ENCODE data around the gene RNF39. TPM values are rescaled to one million over a fixed set of nuclear protein-coding genes. Genes with fewer than 3 reads are reported as not detected.

Gene RNF39
- total RNA-seq, 1 experiment from 2014 or later, result 7.3 TPM

DNA sequence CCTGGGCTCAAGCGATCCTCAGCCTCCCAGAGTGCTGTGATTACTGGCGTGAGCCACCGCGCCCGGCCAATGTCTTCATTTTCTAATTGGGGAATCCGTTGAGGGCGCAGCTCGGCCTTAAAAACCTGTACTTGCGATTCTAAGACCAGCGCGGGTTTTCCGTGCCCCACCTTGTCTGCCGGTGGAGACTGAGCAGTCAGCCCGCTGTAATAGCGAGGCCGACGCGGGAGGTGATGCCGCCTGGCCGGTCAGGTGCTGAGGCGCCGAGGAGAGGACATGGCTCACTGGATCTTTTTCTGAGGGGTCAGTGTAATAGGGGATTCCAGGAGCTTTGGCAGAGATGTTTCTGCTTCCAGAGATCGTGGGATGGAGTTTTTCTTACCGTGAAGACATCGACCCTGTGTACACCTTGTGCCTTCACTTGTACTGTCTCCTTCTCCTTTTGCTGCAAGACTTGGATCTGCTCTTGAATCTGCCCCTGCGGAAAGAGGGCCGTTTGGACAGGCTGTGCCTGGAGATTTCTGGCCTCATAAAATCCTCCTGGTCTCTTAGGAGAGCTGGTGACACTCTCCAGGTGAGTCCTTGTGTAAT, 35.8 kb upstream of the RNF39 start:
- Histone ChIP-seq H3K4me1 (replicated peaks; ENCODE audit: insufficient read depth) (peaks cover 77% of the 10 kb centered on the region), H3K4me3 (peak overlapping the region; percentile 61), H3K79me2 (ENCODE audit: low read depth) (peaks cover 51% of the 10 kb centered on the region), H3K27ac (peak overlapping the region; percentile 86), H2AFZ (peak overlapping the region; percentile 24; the same call in 1 of the 2 replicates), H3K27me3 (ENCODE audit: insufficient read depth, low read depth) (no peaks in the 10 kb centered on the region), H4K20me1 (ENCODE audit: insufficient read depth) (no peaks in the 10 kb centered on the region), H3K9me3 (ENCODE audit: insufficient read depth, low read depth) (no peaks in the 10 kb centered on the region), H3K36me3 (ENCODE audit: low read depth) (peaks cover 7% of the 10 kb centered on the region), H3K9me2 (ENCODE audit: insufficient read depth) (no peaks in the 10 kb centered on the region), H3K4me2 (peak overlapping the region; percentile 71), H3F3A (ENCODE audit: insufficient read depth, low read depth) (peaks cover 37% of the 10 kb centered on the region)
- TF ChIP-seq, protein P1, sequence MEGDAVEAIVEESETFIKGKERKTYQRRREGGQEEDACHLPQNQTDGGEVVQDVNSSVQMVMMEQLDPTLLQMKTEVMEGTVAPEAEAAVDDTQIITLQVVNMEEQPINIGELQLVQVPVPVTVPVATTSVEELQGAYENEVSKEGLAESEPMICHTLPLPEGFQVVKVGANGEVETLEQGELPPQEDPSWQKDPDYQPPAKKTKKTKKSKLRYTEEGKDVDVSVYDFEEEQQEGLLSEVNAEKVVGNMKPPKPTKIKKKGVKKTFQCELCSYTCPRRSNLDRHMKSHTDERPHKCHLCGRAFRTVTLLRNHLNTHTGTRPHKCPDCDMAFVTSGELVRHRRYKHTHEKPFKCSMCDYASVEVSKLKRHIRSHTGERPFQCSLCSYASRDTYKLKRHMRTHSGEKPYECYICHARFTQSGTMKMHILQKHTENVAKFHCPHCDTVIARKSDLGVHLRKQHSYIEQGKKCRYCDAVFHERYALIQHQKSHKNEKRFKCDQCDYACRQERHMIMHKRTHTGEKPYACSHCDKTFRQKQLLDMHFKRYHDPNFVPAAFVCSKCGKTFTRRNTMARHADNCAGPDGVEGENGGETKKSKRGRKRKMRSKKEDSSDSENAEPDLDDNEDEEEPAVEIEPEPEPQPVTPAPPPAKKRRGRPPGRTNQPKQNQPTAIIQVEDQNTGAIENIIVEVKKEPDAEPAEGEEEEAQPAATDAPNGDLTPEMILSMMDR (conservative IDR thresholded peaks at IDR 0.05), result no peak
- no peak for TF ChIP-seq EZH2 (IDR thresholded peaks at IDR 0.05; ENCODE audit: low read depth)
- no TSS peak for BruUV-seq (replicated peaks)
- ChIA-PET CTCF (no interaction called here), POLR2A (ENCODE audit: unreplicated experiment) (no interaction called here)
- no peak for DNase-seq
- intact Hi-C loops (cut with micrococcal nuclease; ENCODE audit: unreplicated experiment), result no loop called here

DNA sequence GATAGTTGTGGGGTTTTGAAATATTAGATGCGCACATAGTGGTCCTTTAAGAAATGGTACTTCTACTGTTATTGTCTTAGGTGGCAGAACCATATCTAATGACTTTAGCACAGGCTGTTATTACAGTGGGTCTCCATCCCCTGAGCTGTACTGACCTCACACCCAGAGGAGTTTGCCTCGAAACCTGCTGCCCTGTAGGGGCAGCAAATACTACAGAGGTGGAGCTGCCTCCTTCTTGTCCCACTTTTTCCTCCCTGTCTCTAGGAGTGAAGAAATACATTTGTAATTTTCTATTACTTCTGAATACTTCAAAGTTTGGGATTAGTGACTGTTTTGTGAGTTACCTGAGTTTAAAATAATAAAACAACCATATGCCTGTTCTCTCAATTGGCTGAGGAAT, 29.1 kb upstream of the RNF39 start:
- no TSS peak for BruUV-seq (replicated peaks)
- peaks cover 7% of the 10 kb centered on the region for H3K36me3 ChIP-seq (ENCODE audit: low read depth)
- no peaks in the 10 kb centered on the region for H3K9me2 ChIP-seq (ENCODE audit: insufficient read depth)
- no peaks in the 10 kb centered on the region for H3K27me3 ChIP-seq (ENCODE audit: insufficient read depth, low read depth)
- peaks cover 21% of the 10 kb centered on the region for H3K79me2 ChIP-seq (ENCODE audit: low read depth)
- H3K9me3 ChIP-seq (ENCODE audit: insufficient read depth, low read depth), result no peaks in the 10 kb centered on the region
- peaks cover 53% of the 10 kb centered on the region for H3K4me1 ChIP-seq (replicated peaks; ENCODE audit: insufficient read depth)
- H3K4me3 ChIP-seq, result no peak overlapping the region
- DNase-seq, result no peak
- no peak overlapping the region for H3K4me2 ChIP-seq
- no peaks in the 10 kb centered on the region for H4K20me1 ChIP-seq (ENCODE audit: insufficient read depth)
- intact Hi-C loops (cut with micrococcal nuclease; ENCODE audit: unreplicated experiment), result loop anchor here (5.0 kb wide), 1 partner anchor 223 kb away; the partner anchor contains the start of gene TRIM39
- no peak overlapping the region for H3K27ac ChIP-seq
- no peak for TF ChIP-seq EZH2 (IDR thresholded peaks at IDR 0.05; ENCODE audit: low read depth)
- TF ChIP-seq, protein P1 (conservative IDR thresholded peaks at IDR 0.05), result no peak
- no peak overlapping the region for H2AFZ ChIP-seq
- POLR2A ChIA-PET (ENCODE audit: unreplicated experiment), result no interaction called here
- H3F3A ChIP-seq (ENCODE audit: insufficient read depth, low read depth), result peaks cover 52% of the 10 kb centered on the region; the same call in 1 of the 2 replicates
- CTCF ChIA-PET, result interaction anchor here (2.4 kb wide), 1 partner anchor 26 kb away, joined by 28 read pairs; no protein-coding TSS in a partner anchor

DNA sequence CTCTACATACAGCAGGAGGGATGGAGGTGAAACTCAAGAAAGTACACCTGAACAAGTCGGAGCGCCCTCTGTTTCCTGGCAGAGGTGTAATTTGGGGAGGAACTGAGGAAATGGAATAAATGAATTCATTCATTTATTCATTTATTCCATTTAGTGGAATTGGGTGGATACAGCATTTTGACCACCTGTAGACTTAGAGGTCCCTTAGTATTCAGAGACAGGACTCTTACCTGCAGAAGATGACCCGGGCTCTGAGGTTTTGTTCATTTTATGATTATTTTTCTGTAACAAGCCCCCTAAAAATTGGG, 28.3 kb upstream of the RNF39 start:
- no peak overlapping the region for H3K4me2 ChIP-seq
- H3K9me2 ChIP-seq (ENCODE audit: insufficient read depth), result no peaks in the 10 kb centered on the region
- H3K27me3 ChIP-seq (ENCODE audit: insufficient read depth, low read depth), result no peaks in the 10 kb centered on the region
- H2AFZ ChIP-seq, result no peak overlapping the region
- no TSS peak for BruUV-seq (replicated peaks)
- H3K4me3 ChIP-seq, result no peak overlapping the region
- no peaks in the 10 kb centered on the region for H4K20me1 ChIP-seq (ENCODE audit: insufficient read depth)
- H3F3A ChIP-seq (ENCODE audit: insufficient read depth, low read depth), result peaks cover 52% of the 10 kb centered on the region; the same call in 1 of the 2 replicates
- ChIA-PET POLR2A (ENCODE audit: unreplicated experiment) (interaction anchor here (0.7 kb wide), 1 partner anchor 12 kb away, joined by 8 read pairs; no protein-coding TSS in a partner anchor), CTCF (interaction anchor here (0.6 to 2.4 kb wide), 8 partner anchors 12 to 456 kb away, joined by 3 to 28 read pairs (median 4); no protein-coding TSS in a partner anchor)
- no peak overlapping the region for H3K27ac ChIP-seq
- H3K4me1 ChIP-seq (replicated peaks; ENCODE audit: insufficient read depth), result peaks cover 53% of the 10 kb centered on the region
- no peaks in the 10 kb centered on the region for H3K9me3 ChIP-seq (ENCODE audit: insufficient read depth, low read depth)
- intact Hi-C loops (cut with micrococcal nuclease; ENCODE audit: unreplicated experiment), result loop anchor here (1.0 to 5.0 kb wide), 5 partner anchors 27 to 223 kb away; partner anchors contain the start of genes POLR1H, TRIM26 and TRIM39
- H3K79me2 ChIP-seq (ENCODE audit: low read depth), result peaks cover 13% of the 10 kb centered on the region
- TF ChIP-seq, protein P1 (conservative IDR thresholded peaks at IDR 0.05), result no peak
- TF ChIP-seq EZH2 (IDR thresholded peaks at IDR 0.05; ENCODE audit: low read depth), result no peak
- peaks cover 7% of the 10 kb centered on the region for H3K36me3 ChIP-seq (ENCODE audit: low read depth)
- DNase-seq, result no peak
